Loucy (cell line): ENCODE measurements around the gene ARFGEF3.

Experiments used
- H2AFZ ChIP-seq: fragments of 200-600 bp; sonication (generic); 2 replicates; pipeline ENCODE4 v1.6.0; 2016; ENCODE audit warnings: antibody characterized with exemption, mild to moderate bottlenecking, low read length, moderate library complexity
- H3F3A ChIP-seq: fragments of 200-600 bp; 2 replicates; pipeline ENCODE4 v1.6.0; 2016; ENCODE audit warnings: antibody characterized with exemption, low read depth, mild to moderate bottlenecking
- H3K27me3 ChIP-seq: fragments of 200-600 bp; sonication (generic); 2 replicates; pipeline ENCODE4 v1.6.1; 2014; ENCODE audit warnings: low read length, mild to moderate bottlenecking; ENCODE audit not compliant: insufficient read depth, poor library complexity, severe bottlenecking
- H3K36me3 ChIP-seq: fragments of 200-600 bp; sonication (generic); 2 replicates; pipeline ENCODE4 v1.6.1; 2016; ENCODE audit warnings: low read length; ENCODE audit not compliant: insufficient read depth
- H3K4me1 ChIP-seq: fragments of 200-600 bp; sonication (generic); 2 replicates; pipeline ENCODE4 v1.5.1; 2014; ENCODE audit warnings: low read length, mild to moderate bottlenecking; ENCODE audit not compliant: insufficient read depth, poor library complexity, severe bottlenecking
- H3K4me2 ChIP-seq: fragments of 200-600 bp; sonication (generic); 2 replicates; pipeline ENCODE4 v1.6.0; 2014; ENCODE audit warnings: antibody characterized with exemption, low read length, low read depth, mild to moderate bottlenecking; ENCODE audit not compliant: poor library complexity, severe bottlenecking
- H3K4me3 ChIP-seq: fragments of 200-600 bp; sonication (generic); 2 replicates; pipeline ENCODE4 v1.5.1; 2014; ENCODE audit warnings: low read length, mild to moderate bottlenecking, mixed read lengths; ENCODE audit not compliant: poor library complexity, severe bottlenecking
- H3K79me2 ChIP-seq: fragments of 200-600 bp; sonication (generic); 2 replicates; pipeline ENCODE4 v1.6.1; 2014; ENCODE audit warnings: low read length; ENCODE audit not compliant: insufficient read depth
- H3K9ac ChIP-seq: fragments of 200-600 bp; sonication (generic); 2 replicates; pipeline ENCODE4 v1.6.0; 2014; ENCODE audit warnings: mild to moderate bottlenecking, low read depth, low read length, moderate library complexity; ENCODE audit not compliant: poor library complexity, severe bottlenecking
- H3K9me2 ChIP-seq: fragments of 200-600 bp; sonication (generic); replicated peaks from 2 replicates; pipeline ENCODE4 v1.6.1; 2016; ENCODE audit warnings: low read depth, low read length, mixed read lengths
- H3K9me3 ChIP-seq: fragments of 200-600 bp; sonication (generic); 2 replicates; pipeline ENCODE4 v1.6.1; 2014; ENCODE audit warnings: mild to moderate bottlenecking, antibody characterized with exemption, low read length, low read depth; ENCODE audit not compliant: insufficient read depth
- H4K20me1 ChIP-seq: fragments of 200-600 bp; sonication (generic); 2 replicates; pipeline ENCODE4 v1.6.0; 2014; ENCODE audit warnings: antibody characterized with exemption, low read length, mild to moderate bottlenecking; ENCODE audit not compliant: insufficient read depth, poor library complexity, severe bottlenecking
- CTCF ChIP-seq: fragments of 200-600 bp; sonication (generic); conservative IDR thresholded peaks from 2 replicates; pipeline ENCODE4 v1.5.1; 2014; ENCODE audit warnings: mild to moderate bottlenecking, antibody characterized with exemption, low read length
- EZH2phosphoT487 ChIP-seq: fragments of 200-600 bp; IDR thresholded peaks from 2 replicates; pipeline ENCODE4 v1.6.1; 2018; ENCODE audit warnings: antibody characterized with exemption, mild to moderate bottlenecking, moderate library complexity, borderline replicate concordance

The ARFGEF3 gene

GRCh38 chr6:138161088-138161337, 726 bp upstream of the ARFGEF3 start:
- no peak overlapping the region for H2AFZ ChIP-seq
- H3K4me3 ChIP-seq = no peak overlapping the region
- no peaks in the 10 kb centered on the region for H4K20me1 ChIP-seq
- TF ChIP-seq EZH2phosphoT487 (no peak), CTCF (no peak)
- no peak overlapping the region for H3K9ac ChIP-seq
- no peaks in the 10 kb centered on the region for H3K9me2 ChIP-seq
- H3K27me3 ChIP-seq = no peaks in the 10 kb centered on the region
- H3K79me2 ChIP-seq = no peaks in the 10 kb centered on the region
- no peaks in the 10 kb centered on the region for H3K4me1 ChIP-seq
- no peaks in the 10 kb centered on the region for H3K9me3 ChIP-seq
- no peaks in the 10 kb centered on the region for H3K36me3 ChIP-seq
- no peak overlapping the region for H3K4me2 ChIP-seq
- no peaks in the 10 kb centered on the region for H3F3A ChIP-seq

DNA sequence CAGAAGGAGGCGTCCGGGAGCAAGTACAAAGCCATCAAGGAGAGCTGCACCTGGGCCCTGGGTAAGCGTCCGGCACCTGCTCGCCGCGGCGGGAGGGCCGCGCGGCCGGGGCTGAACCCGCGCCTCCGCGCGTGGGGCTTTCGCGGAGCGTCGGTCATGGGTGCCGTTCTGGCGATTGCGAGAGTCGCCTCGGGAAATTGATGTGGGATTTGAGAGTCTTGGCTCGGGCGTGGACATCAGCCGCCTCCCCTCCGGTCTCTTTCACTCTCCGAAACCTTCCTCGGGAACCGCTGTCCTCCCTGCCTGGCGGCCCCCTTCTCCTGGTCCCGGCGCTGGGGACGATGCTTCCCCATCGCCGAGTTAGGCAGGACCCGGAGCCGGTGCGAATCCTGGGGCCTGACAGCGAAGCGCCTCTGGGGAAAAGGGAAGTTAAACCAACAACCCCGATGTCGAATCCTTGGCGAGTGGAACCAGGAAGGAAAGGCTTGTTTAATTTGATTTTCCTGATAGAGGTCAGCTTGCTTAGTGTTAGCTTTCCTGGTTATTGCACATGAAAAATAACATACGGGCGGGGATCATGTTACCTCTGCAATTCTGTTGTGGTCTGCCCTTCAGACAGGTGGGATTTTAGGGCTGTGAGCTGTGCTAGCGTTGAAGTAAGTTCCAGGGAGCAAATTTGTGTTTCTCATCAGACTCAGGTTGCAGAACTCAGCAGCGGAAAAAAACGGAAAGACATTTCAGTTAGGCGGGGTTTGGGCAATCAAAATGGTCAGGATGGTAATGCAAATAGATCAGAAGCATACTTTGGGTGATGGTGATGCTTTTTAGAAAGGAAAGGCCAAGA, 594 bp downstream of the ARFGEF3 start:
- no peak for TF ChIP-seq EZH2phosphoT487
- TF ChIP-seq CTCF = no peak

GRCh38 chr6:138162955-138163575, 1.3 kb downstream of the ARFGEF3 start:
- Histone ChIP-seq H3K27me3 (no peaks in the 10 kb centered on the region), H3F3A (no peaks in the 10 kb centered on the region), H2AFZ (no peak overlapping the region), H3K4me3 (no peak overlapping the region), H3K9ac (no peak overlapping the region), H3K4me1 (no peaks in the 10 kb centered on the region), H4K20me1 (no peaks in the 10 kb centered on the region), H3K4me2 (no peak overlapping the region), H3K9me2 (no peaks in the 10 kb centered on the region), H3K36me3 (no peaks in the 10 kb centered on the region), H3K9me3 (no peaks in the 10 kb centered on the region), H3K79me2 (no peaks in the 10 kb centered on the region)
- TF ChIP-seq EZH2phosphoT487 = no peak
- TF ChIP-seq CTCF = no peak

More for the DNA sequence above, 594 bp downstream of the ARFGEF3 start:
- no peaks in the 10 kb centered on the region for H3K27me3 ChIP-seq
- H3K4me1 ChIP-seq = no peaks in the 10 kb centered on the region
- no peaks in the 10 kb centered on the region for H4K20me1 ChIP-seq
- no peaks in the 10 kb centered on the region for H3F3A ChIP-seq
- no peaks in the 10 kb centered on the region for H3K36me3 ChIP-seq
- no peak overlapping the region for H2AFZ ChIP-seq
- no peaks in the 10 kb centered on the region for H3K79me2 ChIP-seq
- no peak overlapping the region for H3K9ac ChIP-seq
- H3K9me2 ChIP-seq = no peaks in the 10 kb centered on the region
- H3K9me3 ChIP-seq = no peaks in the 10 kb centered on the region
- no peak overlapping the region for H3K4me2 ChIP-seq
- no peak overlapping the region for H3K4me3 ChIP-seq
